ENCODE data around the gene MGMT.

DNA sequence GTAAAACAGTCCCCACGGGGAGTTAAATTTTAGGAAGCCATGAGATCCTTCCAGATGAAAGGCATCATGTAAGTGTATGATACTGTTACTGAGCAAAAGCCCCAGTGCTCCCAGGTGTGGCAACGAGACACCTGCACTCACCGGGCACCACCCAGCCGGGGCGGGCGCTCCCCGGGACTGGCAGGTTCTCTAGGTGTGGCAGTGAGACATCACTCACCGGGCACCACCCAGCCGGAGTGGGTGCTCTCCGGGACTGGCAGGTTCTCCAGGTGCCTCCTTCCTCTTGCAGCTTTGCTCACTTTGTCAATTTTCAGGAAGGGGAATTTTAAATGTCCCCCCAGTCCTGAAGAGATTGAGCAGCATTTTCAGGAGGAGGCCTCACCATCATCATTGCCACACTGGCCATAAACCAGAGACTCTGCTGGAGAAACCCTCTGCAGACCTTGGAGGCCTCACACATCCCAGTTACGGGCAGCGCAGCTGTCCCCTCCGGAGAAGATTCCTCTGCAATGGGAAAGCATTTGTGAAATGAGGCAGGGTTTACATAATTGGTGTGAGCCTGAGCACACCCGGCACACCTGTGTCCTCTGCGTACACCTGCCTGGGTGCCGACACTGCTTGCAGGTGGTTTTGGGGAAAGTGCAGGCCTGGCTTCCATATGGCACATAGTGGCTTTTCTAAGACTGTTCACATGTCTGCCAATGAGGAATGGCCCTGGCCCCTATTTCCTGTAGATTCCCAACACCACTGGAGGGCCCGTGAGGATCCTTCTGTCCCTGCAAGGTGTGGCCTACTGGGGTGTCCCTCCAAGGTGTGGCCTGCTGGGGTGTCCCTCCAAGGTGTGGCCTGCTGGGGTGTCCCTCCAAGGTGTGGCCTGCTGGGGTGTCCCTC lies 305.7 kb downstream of the MGMT start:
- TF ChIP-seq POLR2AphosphoS5 (IDR thresholded peaks at IDR 0.05; ENCODE audit: low read depth, low read length), result no peak
- no peak for TF ChIP-seq RFX5 (IDR thresholded peaks at IDR 0.05; ENCODE audit: low read length)
- TF ChIP-seq, protein P1, sequence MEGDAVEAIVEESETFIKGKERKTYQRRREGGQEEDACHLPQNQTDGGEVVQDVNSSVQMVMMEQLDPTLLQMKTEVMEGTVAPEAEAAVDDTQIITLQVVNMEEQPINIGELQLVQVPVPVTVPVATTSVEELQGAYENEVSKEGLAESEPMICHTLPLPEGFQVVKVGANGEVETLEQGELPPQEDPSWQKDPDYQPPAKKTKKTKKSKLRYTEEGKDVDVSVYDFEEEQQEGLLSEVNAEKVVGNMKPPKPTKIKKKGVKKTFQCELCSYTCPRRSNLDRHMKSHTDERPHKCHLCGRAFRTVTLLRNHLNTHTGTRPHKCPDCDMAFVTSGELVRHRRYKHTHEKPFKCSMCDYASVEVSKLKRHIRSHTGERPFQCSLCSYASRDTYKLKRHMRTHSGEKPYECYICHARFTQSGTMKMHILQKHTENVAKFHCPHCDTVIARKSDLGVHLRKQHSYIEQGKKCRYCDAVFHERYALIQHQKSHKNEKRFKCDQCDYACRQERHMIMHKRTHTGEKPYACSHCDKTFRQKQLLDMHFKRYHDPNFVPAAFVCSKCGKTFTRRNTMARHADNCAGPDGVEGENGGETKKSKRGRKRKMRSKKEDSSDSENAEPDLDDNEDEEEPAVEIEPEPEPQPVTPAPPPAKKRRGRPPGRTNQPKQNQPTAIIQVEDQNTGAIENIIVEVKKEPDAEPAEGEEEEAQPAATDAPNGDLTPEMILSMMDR (IDR thresholded peaks at IDR 0.05), result no peak
- TF ChIP-seq, protein P2, sequence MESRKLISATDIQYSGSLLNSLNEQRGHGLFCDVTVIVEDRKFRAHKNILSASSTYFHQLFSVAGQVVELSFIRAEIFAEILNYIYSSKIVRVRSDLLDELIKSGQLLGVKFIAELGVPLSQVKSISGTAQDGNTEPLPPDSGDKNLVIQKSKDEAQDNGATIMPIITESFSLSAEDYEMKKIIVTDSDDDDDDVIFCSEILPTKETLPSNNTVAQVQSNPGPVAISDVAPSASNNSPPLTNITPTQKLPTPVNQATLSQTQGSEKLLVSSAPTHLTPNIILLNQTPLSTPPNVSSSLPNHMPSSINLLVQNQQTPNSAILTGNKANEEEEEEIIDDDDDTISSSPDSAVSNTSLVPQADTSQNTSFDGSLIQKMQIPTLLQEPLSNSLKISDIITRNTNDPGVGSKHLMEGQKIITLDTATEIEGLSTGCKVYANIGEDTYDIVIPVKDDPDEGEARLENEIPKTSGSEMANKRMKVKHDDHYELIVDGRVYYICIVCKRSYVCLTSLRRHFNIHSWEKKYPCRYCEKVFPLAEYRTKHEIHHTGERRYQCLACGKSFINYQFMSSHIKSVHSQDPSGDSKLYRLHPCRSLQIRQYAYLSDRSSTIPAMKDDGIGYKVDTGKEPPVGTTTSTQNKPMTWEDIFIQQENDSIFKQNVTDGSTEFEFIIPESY (IDR thresholded peaks at IDR 0.05; ENCODE audit: borderline replicate concordance, low read depth), result no peak
- no peak for TF ChIP-seq RXRA (IDR thresholded peaks at IDR 0.05; ENCODE audit: borderline replicate concordance, low read depth)
- TF ChIP-seq MXI1 (IDR thresholded peaks at IDR 0.05; ENCODE audit: low read depth, low read length), result no peak
- no peak for TF ChIP-seq EP300 (IDR thresholded peaks at IDR 0.05; ENCODE audit: borderline replicate concordance in 1 of 2, low read depth in 1 of 2, low read length in 1 of 2)
- TF ChIP-seq YY1 (IDR thresholded peaks at IDR 0.05; ENCODE audit: low read depth), result no peak
- no peak for TF ChIP-seq FOXJ3 (CRISPR knock-in tag; IDR thresholded peaks at IDR 0.05)
- TF ChIP-seq RCOR1 (IDR thresholded peaks at IDR 0.05; ENCODE audit: low read length), result no peak
- no peak for TF ChIP-seq CHD2 (IDR thresholded peaks at IDR 0.05; ENCODE audit: low read length, partially characterized antibody)

Measured in SK-N-SH (cell line).